Thyroid gland (tissue), 4 donors: Measurements from ENCODE around the gene AAGAB. TPM values are rescaled to one million over a fixed set of nuclear protein-coding genes. Genes with fewer than 3 reads are reported as not detected.

Experiments
- DNase-seq, 2 donors: peaks; one replicate each; pipeline ENCODE4 v3.0.0-alpha.2; 2019
- H3K27ac ChIP-seq, 3 donors: fragments of 200-600 bp; sonication (generic); 1 replicate in 2 of 3; 2 replicates in 1 of 3; pipeline ENCODE4 v1.5.1; 2016 to 2019; ENCODE audit warnings: mild to moderate bottlenecking in 1 of 3, moderate library complexity in 1 of 3
- H3K27me3 ChIP-seq: fragments of 200-600 bp; sonication (generic); one replicate; pipeline ENCODE4 v1.5.1; 2019
- H3K36me3 ChIP-seq, 2 donors: fragments of 200-600 bp; sonication (generic); one replicate each; pipeline ENCODE4 v1.5.1; 2016 to 2019
- H3K4me1 ChIP-seq, 2 donors: fragments of 200-600 bp; sonication (generic); one replicate each; pipeline ENCODE4 v1.5.1; 2017 to 2019
- H3K4me3 ChIP-seq, 3 donors: fragments of 200-600 bp; sonication (generic); replicated peaks in 1 of 3; 1 replicate in 2 of 3; 2 replicates in 1 of 3; pipeline ENCODE4 v1.5.1; 2016; ENCODE audit warnings: mild to moderate bottlenecking in 1 of 3
- H3K9me3 ChIP-seq: fragments of 200-600 bp; sonication (generic); one replicate; pipeline ENCODE4 v1.5.1; 2017
- CTCF ChIP-seq, 6 experiments: fragments of 200-600 bp in 3 of 6; fragments of 450-650 bp in 3 of 6; sonication (generic) in 3 of 6; IDR thresholded peaks; one replicate each; pipeline ENCODE4 v1.5.1; 2016 to 2019; ENCODE audit warnings: antibody characterized with exemption in 6 of 6, mild to moderate bottlenecking in 2 of 6, inconsistent platforms in 1 of 6, moderate library complexity in 1 of 6
- POLR2A ChIP-seq, 2 donors: fragments of 450-650 bp; IDR thresholded peaks; one replicate each; pipeline ENCODE4 v1.6.1; 2017; ENCODE audit warnings: antibody characterized with exemption in 2 of 2, mild to moderate bottlenecking in 2 of 2, moderate library complexity in 1 of 2
- WGBS, 2 donors: methylation state at CpG; one replicate each; pipeline ENCODE4 v1.1.5; 2017; 5-methylcytosine and 5-hydroxymethylcytosine counted together
- intact Hi-C: fragments of 100-400 bp; cut with DNase I; formaldehyde crosslinking; loops from one replicate; pipeline ENCODE4 v1.15.1; 2023
- total RNA-seq, 4 donors: library from RNA; depleted of rRNA; stranded (reverse); fragments of >200 nt; gene quantifications; one replicate each; pipeline ENCODE4 v1.2.3, GENCODE V29; 2016

AAGAB gene
- total RNA-seq, 4 donors from 2014 or later = 53.7 to 61.9 (median 54.6) TPM

- H3K36me3 ChIP-seq = peaks cover 10 to 38% of the 10 kb centered on the region in 2 donors
- no peak for DNase-seq
- H3K4me3 ChIP-seq = no peak overlapping the region
- peaks cover 32 to 33% of the 10 kb centered on the region in 2 donors for H3K4me1 ChIP-seq
- no peak overlapping the region for H3K27ac ChIP-seq
- TF ChIP-seq POLR2A (IDR thresholded peaks at IDR 0.05) (no peak), CTCF (IDR thresholded peaks at IDR 0.05) (no peak)
- intact Hi-C loops = no loop called here
- H3K27me3 ChIP-seq = no peaks in the 10 kb centered on the region
- H3K9me3 ChIP-seq = no peaks in the 10 kb centered on the region
- 97 to 99% methylated on average over 6 of the region's 6 CpGs for WGBS, 2 donors
Measured at GRCh38 chr15:67168694-67169093, 85.8 kb downstream of the AAGAB start.

- Histone ChIP-seq H3K27ac (no peak overlapping the region), H3K9me3 (no peaks in the 10 kb centered on the region), H3K27me3 (no peaks in the 10 kb centered on the region), H3K4me1 (peaks cover 35 to 42% of the 10 kb centered on the region in 2 donors), H3K36me3 (peaks cover 10 to 38% of the 10 kb centered on the region in 2 donors), H3K4me3 (no peak overlapping the region)
- intact Hi-C loops = no loop called here
- 95 to 96% methylated on average over 3 to 4 of the region's 4 CpGs for WGBS, 2 donors
- no peak for DNase-seq
- TF ChIP-seq POLR2A (IDR thresholded peaks at IDR 0.05) (no peak), CTCF (IDR thresholded peaks at IDR 0.05) (no peak)
Measured at GRCh38 chr15:67167091-67167490, 87.4 kb downstream of the AAGAB start.

DNA sequence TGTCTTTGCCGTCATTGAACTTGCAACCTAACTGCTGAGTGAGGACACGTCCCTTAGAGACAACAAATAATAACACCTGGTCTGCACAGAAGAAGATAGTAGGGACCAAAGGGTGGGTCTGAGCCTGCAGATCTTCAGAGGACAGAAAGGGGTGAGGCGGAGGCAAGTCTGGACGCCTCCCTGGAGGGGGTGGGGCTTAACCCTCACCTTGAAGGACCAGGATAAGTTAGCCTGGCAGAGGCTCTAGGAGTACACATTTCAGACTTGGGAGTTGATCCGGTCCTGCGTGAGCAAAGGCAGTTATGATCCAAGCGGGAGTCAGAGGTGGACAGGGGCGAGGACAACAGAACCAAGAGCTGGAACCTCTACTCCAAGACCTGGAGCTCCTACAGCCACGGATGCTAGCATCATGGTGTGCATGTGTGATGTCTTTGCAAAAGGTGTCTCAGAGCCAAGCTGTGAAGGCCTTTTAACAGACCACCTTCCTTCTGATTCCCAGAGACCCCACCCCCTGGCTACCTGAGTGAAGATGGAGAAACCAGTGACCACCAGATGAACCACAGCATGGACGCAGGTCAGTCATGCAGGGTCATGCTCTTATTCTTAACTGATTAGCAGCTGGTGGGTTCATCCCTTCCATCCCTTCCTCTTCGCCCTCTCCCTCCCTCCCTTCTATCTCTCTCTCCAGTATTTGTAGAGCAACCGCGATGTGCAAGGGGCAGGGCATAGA, 88.0 kb downstream of the AAGAB start:
- Histone ChIP-seq H3K27ac (peak overlapping the region in 2 of 3 donors; percentile 67 to 79), H3K4me3 (no peak overlapping the region), H3K27me3 (no peaks in the 10 kb centered on the region), H3K36me3 (peaks cover 10 to 38% of the 10 kb centered on the region in 2 donors), H3K9me3 (no peaks in the 10 kb centered on the region), H3K4me1 (peaks cover 36 to 44% of the 10 kb centered on the region in 2 donors)
- DNase-seq = no peak
- intact Hi-C loops = no loop called here
- TF ChIP-seq CTCF (IDR thresholded peaks at IDR 0.05) (no peak), POLR2A (IDR thresholded peaks at IDR 0.05) (no peak)
- WGBS, 2 donors = 84 to 86% methylated on average over 13 of the region's 13 CpGs

DNA sequence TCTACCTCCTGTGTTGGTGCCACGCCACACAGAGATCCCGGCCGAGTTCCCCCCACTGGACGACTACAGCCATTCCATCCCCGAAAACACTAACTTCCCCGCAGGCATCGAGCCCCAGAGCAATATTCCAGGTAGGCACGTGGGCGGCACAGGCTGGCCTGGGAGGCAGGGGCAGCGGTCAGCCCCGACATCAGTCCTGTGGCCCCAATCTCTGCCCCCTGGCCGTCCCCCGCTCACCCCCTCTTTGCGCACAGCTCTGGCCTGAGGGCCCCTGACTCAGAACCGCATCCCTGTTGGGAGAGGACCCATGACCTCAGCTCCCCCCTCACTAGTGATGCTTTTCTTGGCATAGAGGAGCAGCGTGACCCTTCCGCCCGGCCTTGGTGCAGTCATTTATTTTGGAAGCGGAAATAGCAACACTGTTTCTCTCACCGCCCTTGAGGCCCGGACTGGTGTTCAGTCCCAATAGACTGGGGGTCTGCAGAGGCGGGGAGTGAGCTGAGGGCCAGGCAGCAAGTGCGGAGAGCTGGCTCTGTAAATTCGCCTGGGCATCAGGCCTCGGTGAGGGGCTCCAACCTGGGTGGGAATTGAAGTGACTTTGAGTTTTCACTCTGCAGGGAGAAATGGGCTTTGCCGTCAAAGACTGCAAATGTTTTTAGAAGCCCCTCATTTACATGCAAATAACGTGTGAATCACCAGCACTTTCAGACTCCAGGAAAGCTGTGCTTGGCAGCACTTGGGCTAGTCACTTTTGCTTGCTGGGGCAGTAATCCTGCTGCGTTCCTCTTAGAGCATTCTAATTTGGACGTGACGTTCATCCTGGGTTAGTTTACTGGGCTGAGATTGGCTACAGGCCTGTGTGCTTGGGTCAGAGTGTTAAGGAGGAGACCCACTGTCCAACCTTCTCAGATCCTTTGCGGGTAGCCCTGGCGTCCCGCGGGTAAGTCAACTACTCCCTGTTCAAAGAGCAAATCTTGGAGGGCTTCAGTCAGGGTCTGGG, 88.9 kb downstream of the AAGAB start:
- 80 to 85% methylated on average over 23 to 32 of the region's 34 CpGs for WGBS, 2 donors
- intact Hi-C loops = no loop called here
- DNase-seq = no peak
- Histone ChIP-seq H3K36me3 (peaks cover 10 to 36% of the 10 kb centered on the region in 2 donors), H3K9me3 (no peaks in the 10 kb centered on the region), H3K4me3 (no peak overlapping the region), H3K27me3 (no peaks in the 10 kb centered on the region), H3K27ac (peak overlapping the region in 2 of 3 donors; percentile 67 to 79), H3K4me1 (peaks cover 33 to 41% of the 10 kb centered on the region in 2 donors)
- TF ChIP-seq CTCF (IDR thresholded peaks at IDR 0.05) (no peak), POLR2A (IDR thresholded peaks at IDR 0.05) (no peak)
